GM12865 (cell line): ENCODE measurements around the gene DDX43.
"Not testable (repeated sequence)": the region's sequence is repeated elsewhere in the genome, so short reads cannot be mapped to it uniquely, and the experiment has no call there.

Experiments
- DNase-seq: peaks from one replicate; pipeline ENCODE4 v3.0.0; 2010; ENCODE audit warnings: low read depth
- H3K4me3 ChIP-seq: 2 replicates; pipeline ENCODE4 v1.5.1; 2011; ENCODE audit warnings: mild to moderate bottlenecking, low read depth, low read length, control low read depth
- TF ChIP-seq, protein P1 (sequence below): IDR thresholded peaks from 2 replicates; pipeline ENCODE4 v1.5.1; 2011; ENCODE audit warnings: low read length, control low read depth, low read depth, inconsistent platforms; ENCODE audit not compliant: insufficient read depth; ENCODE audit errors: missing control alignments

The DDX43 gene

DNA sequence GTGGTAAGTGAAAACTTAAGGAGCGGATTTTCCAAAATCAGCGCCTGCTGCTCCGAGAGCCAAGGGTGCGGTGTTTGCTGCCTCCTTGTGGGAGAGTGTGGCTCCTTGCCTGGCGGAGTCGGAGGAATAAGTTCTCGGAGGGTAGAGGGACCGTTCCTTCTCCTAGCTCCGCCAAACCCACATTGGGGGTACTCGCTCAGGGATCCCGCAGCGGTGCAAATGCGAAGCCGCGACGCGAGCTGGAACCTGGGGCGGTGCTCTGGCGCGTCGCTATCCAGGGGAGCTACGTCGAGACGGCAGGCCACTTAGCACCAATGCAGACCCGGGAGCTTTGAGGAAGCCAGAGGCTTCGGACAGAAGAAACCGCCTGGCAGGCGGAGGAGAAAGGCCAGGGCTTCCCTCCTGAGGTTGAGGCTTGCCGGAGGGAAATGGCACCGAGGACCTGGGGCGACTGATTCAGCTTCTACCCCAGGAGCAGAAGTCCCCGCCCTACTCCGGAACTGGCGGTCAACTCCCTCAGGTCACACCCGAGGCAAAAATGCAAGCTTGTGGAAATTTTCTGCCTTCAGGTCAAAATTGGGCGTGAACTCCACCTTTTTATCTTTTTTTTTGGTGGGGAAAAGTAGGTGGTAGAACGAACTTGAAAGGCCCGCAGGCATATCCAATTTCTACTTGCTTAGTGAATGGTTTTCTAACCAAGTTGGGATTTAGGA, 5.7 kb upstream of the DDX43 start:
- peak overlapping the region; percentile 64 for H3K4me3 ChIP-seq
- TF ChIP-seq, protein P1, sequence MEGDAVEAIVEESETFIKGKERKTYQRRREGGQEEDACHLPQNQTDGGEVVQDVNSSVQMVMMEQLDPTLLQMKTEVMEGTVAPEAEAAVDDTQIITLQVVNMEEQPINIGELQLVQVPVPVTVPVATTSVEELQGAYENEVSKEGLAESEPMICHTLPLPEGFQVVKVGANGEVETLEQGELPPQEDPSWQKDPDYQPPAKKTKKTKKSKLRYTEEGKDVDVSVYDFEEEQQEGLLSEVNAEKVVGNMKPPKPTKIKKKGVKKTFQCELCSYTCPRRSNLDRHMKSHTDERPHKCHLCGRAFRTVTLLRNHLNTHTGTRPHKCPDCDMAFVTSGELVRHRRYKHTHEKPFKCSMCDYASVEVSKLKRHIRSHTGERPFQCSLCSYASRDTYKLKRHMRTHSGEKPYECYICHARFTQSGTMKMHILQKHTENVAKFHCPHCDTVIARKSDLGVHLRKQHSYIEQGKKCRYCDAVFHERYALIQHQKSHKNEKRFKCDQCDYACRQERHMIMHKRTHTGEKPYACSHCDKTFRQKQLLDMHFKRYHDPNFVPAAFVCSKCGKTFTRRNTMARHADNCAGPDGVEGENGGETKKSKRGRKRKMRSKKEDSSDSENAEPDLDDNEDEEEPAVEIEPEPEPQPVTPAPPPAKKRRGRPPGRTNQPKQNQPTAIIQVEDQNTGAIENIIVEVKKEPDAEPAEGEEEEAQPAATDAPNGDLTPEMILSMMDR, result peak; percentile 67
- DNase-seq, result peak; percentile 74

GRCh38 chr6:73389854-73390253, 4.8 kb upstream of the DDX43 start:
- peak; percentile 13 for DNase-seq
- TF ChIP-seq, protein P1, result no peak
- no peak overlapping the region for H3K4me3 ChIP-seq

- no peak overlapping the region for H3K4me3 ChIP-seq
- TF ChIP-seq, protein P1, result no peak
- no peak for DNase-seq
These were observed 3.0 kb upstream of the DDX43 start for GRCh38 chr6:73391675-73392074.

- not testable (repeated sequence) for H3K4me3 ChIP-seq, DNase-seq
These were observed 2.4 kb upstream of the DDX43 start for GRCh38 chr6:73392188-73392587.

GRCh38 chr6:73393278-73393677, 1.4 kb upstream of the DDX43 start:
- DNase-seq, result no peak
- TF ChIP-seq, protein P1, result no peak
- H3K4me3 ChIP-seq, result no peak overlapping the region

DNA sequence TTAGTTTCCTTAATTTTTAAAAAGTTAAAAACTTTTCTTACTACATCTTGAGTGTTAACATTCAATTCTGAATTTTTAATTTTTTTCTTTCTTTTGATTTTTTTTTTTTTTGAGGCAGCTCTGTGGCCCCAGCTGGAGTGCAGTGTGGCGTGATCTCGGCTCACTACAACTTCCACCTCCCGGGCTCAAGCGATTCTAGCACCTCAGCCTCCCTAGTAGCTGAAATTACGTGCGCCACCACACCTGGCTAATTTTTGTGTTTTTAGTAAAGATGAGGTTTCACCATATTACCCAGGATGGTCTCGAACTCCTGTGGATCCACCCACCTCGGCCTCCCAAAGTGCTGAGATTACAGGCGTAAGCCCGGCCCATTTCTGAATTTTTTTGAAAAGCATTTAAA, 1.2 kb downstream of the DDX43 start:
- TF ChIP-seq, protein P1, result no peak
- no peak overlapping the region for H3K4me3 ChIP-seq
- no peak for DNase-seq

DNA sequence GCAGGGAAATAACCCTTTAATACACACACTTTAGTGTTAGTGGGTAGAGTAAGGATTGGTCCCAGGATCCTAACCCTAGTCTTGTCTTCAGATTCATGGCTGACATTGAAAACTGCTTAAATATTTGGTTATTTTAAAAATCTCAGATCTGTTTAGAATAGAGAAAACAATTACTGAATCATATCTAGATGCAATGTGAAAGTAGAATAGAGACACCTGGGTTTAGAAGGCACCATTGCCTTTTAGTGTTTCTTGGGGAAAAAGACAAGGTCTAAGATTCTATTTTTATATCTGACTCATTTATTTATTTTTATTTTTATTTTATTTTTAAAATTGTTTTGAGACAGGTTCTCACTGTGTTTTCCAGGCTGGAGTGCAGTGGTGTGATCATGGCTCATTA, 6.0 kb downstream of the DDX43 start:
- DNase-seq, result no peak
- no peak overlapping the region for H3K4me3 ChIP-seq
- TF ChIP-seq, protein P1, result no peak
